ENCODE results near the gene SYNPR. TPM values are rescaled to one million over a fixed set of nuclear protein-coding genes. Genes with fewer than 3 reads are reported as not detected.

SYNPR gene
- total RNA-seq, 4 donors from 2014 or later = 1.7 TPM; not detected in 3

DNA sequence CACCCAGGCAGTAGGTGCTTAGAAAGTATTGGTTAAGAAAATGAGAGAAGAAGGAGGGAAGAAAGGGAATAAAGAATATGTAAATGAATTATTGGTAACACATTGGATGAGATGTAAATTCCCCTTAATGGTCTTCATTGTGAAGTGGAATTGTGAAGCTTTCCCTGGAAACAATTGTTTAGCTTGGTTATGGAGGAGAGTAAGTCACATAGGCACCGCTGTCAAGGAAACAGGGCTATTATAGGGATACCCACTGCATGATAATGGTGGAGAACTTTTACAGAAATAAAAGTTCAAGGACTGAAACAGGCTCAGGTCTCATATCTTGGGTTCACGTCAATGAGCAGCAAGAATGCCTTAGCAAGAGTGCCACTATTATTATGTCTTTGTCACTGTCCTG, 9.5 kb downstream of the SYNPR start:
- Histone ChIP-seq H3K36me3 (no peaks in the 10 kb centered on the region), H3K27me3 (no peaks in the 10 kb centered on the region), H3K4me3 (no peak overlapping the region), H3K9me3 (no peaks in the 10 kb centered on the region), H3K4me1 (no peaks in the 10 kb centered on the region), H3K27ac (no peak overlapping the region)
- intact Hi-C loops (cut with DNase I; ENCODE audit: low total_unique reads) = no loop called here
- no peak for DNase-seq
- TF ChIP-seq POLR2A (IDR thresholded peaks at IDR 0.05) = no peak
- TF ChIP-seq, protein P1, sequence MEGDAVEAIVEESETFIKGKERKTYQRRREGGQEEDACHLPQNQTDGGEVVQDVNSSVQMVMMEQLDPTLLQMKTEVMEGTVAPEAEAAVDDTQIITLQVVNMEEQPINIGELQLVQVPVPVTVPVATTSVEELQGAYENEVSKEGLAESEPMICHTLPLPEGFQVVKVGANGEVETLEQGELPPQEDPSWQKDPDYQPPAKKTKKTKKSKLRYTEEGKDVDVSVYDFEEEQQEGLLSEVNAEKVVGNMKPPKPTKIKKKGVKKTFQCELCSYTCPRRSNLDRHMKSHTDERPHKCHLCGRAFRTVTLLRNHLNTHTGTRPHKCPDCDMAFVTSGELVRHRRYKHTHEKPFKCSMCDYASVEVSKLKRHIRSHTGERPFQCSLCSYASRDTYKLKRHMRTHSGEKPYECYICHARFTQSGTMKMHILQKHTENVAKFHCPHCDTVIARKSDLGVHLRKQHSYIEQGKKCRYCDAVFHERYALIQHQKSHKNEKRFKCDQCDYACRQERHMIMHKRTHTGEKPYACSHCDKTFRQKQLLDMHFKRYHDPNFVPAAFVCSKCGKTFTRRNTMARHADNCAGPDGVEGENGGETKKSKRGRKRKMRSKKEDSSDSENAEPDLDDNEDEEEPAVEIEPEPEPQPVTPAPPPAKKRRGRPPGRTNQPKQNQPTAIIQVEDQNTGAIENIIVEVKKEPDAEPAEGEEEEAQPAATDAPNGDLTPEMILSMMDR (IDR thresholded peaks at IDR 0.05) = no peak

DNA sequence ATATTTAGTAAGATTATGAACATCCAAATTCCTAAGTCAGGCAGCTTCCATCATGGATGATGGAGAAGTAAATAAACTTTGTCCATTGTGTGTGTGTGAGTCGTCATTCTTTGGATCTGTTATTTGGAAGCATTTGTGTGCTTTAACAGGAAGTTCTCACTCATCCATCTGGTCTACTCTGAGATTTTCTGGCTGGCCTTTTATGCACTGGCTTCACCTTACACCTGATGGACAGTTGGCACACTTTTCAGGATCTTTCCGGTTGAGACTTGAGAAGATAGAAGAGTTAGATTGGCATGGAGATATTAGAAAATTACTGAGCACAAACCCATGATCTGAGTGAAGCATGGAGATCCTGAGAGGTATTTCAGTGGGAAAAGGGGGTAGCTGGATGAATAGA, 12.6 kb downstream of the SYNPR start:
- TF ChIP-seq, protein P1 (IDR thresholded peaks at IDR 0.05) = no peak
- no peak for TF ChIP-seq POLR2A (IDR thresholded peaks at IDR 0.05)
- H3K27ac ChIP-seq = no peak overlapping the region
- H3K4me3 ChIP-seq = no peak overlapping the region
- no peaks in the 10 kb centered on the region for H3K4me1 ChIP-seq
- intact Hi-C loops (cut with DNase I; ENCODE audit: low total_unique reads) = no loop called here
- no peaks in the 10 kb centered on the region for H3K27me3 ChIP-seq
- H3K36me3 ChIP-seq = no peaks in the 10 kb centered on the region
- DNase-seq = no peak
- no peaks in the 10 kb centered on the region for H3K9me3 ChIP-seq

DNA sequence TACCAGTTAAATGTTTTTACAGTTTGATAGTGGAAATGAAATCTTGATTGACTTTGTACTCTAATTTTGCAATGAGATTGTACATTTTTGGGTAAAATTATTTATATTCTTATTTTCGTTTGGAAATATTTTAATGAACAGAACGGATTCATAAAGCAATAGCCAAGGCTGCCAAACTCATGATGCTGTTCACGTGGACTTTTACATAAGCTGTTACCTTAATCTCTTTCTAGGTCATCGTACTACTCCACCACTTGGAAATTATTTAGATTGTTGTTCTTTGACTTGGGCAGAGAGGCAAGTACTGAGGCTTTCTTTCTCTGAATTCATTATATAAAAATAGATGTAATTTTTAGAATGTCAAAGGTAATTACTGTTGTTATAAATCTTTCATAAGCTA, 16.2 kb downstream of the SYNPR start:
- H3K4me3 ChIP-seq = no peak overlapping the region
- no peak for DNase-seq
- no peaks in the 10 kb centered on the region for H3K9me3 ChIP-seq
- TF ChIP-seq POLR2A (IDR thresholded peaks at IDR 0.05) = no peak
- TF ChIP-seq, protein P1 (IDR thresholded peaks at IDR 0.05) = no peak
- intact Hi-C loops (cut with DNase I; ENCODE audit: low total_unique reads) = no loop called here
- no peak overlapping the region for H3K27ac ChIP-seq
- H3K4me1 ChIP-seq = no peaks in the 10 kb centered on the region
- H3K36me3 ChIP-seq = no peaks in the 10 kb centered on the region
- no peaks in the 10 kb centered on the region for H3K27me3 ChIP-seq

DNA sequence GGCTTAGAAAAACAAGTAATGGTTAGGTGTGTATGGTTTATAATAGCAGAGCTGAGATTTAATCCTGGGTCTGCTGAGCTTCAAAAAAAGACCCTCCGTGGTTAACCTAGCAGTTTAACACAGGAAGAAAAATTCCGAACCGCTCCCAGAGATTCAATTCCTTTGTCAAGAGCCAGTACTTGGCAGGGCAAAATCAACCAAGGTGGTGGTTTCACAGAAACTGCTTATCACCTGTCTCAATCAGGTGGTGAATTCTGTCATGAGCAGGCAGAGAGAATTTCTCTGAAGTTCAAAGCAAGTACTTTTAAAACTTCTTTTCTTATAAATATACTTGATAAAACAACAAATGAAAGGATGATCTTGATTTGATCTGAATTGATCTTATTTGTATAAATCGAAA, 17.2 kb downstream of the SYNPR start:
- H3K27me3 ChIP-seq = no peaks in the 10 kb centered on the region
- no peak overlapping the region for H3K4me3 ChIP-seq
- no peak for DNase-seq
- no peaks in the 10 kb centered on the region for H3K4me1 ChIP-seq
- TF ChIP-seq POLR2A (IDR thresholded peaks at IDR 0.05) = no peak
- TF ChIP-seq, protein P1 (IDR thresholded peaks at IDR 0.05) = no peak
- H3K36me3 ChIP-seq = no peaks in the 10 kb centered on the region
- no peaks in the 10 kb centered on the region for H3K9me3 ChIP-seq
- H3K27ac ChIP-seq = no peak overlapping the region
- intact Hi-C loops (cut with DNase I; ENCODE audit: low total_unique reads) = no loop called here

DNA sequence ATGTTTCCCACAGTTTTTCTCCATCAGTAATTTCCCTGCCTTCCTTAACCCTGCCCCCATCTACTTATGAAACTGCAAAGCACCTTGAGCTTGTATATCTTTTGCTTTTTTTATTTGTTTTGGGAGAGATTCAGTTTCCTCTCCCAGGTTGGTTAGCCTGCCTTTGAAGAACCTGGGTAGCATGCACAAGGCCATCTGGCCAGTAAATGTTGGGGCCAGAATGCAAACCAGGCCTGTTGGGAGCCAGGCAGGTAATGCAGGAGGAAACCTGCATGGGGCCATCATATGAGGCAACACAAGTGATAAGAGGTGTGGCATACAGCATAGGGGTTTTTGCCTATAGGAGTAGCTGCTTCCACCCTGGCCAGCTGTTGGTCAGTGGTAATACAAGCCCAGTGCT, 17.7 kb downstream of the SYNPR start:
- no peaks in the 10 kb centered on the region for H3K36me3 ChIP-seq
- no peak overlapping the region for H3K27ac ChIP-seq
- no peaks in the 10 kb centered on the region for H3K9me3 ChIP-seq
- no peak for DNase-seq
- H3K4me3 ChIP-seq = no peak overlapping the region
- H3K4me1 ChIP-seq = no peaks in the 10 kb centered on the region
- intact Hi-C loops (cut with DNase I; ENCODE audit: low total_unique reads) = no loop called here
- H3K27me3 ChIP-seq = no peaks in the 10 kb centered on the region
- TF ChIP-seq POLR2A (IDR thresholded peaks at IDR 0.05) = no peak
- TF ChIP-seq, protein P1 (IDR thresholded peaks at IDR 0.05) = no peak
